ENCODE data around the gene KCNQ4. TPM values are rescaled to one million over a fixed set of nuclear protein-coding genes. Genes with fewer than 3 reads are reported as not detected.

The KCNQ4 gene
- total and polyA plus RNA-seq, 10 of the 15 experiments (the other 5 are each of a cell fraction or from before 2014, with no cell fraction given): 0.04 to 0.18 (median 0.08) TPM; not detected in 2

DNA sequence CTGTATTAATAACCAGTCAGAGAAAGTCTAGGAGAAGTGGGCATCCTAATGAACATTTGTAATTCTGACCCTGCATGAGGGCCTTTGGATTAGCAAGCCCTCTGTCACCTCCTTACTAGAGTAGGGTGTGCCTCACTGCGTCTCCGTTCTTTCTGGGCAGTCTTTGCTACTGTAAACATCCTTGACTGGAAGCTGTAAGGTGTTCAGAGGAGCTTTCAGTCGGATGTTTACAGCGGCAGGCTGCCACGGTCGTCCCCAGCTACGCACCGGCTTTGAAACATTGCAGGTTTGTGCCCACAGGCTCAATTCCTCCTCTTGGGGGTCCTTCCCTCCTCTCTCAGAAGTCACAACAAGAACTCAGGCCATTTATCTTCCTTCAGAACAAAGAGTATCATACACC is 29.4 kb upstream of the KCNQ4 start (continued):
- TF ChIP-seq ZNF592 (IDR thresholded peaks at IDR 0.05) (no peak), MTA2 (IDR thresholded peaks at IDR 0.05; ENCODE audit: low read depth) (no peak), ZNF207 (IDR thresholded peaks at IDR 0.05; ENCODE audit: borderline replicate concordance) (no peak), RB1 (IDR thresholded peaks at IDR 0.05; ENCODE audit: borderline replicate concordance) (no peak), CHD4 (IDR thresholded peaks at IDR 0.05) (no peak)

GRCh38 chr1:40755067-40755466 is 28.5 kb upstream of the KCNQ4 start:
- CTCF ChIA-PET: interaction anchor here (0.6 to 9.5 kb wide), 8 partner anchors 8 to 229 kb away, joined by 3 to 84 read pairs (median 4); partner anchors contain the start of gene NFYC
- no peak for TF ChIP-seq SMARCA5 (IDR thresholded peaks at IDR 0.05)
- no peak for TF ChIP-seq WRNIP1 (IDR thresholded peaks at IDR 0.05; ENCODE audit: borderline replicate concordance, low read depth, low read length)
- TF ChIP-seq HDAC6 (IDR thresholded peaks at IDR 0.05; ENCODE audit: unreplicated experiment): no peak
- no peak for TF ChIP-seq NFIC (IDR thresholded peaks at IDR 0.05; ENCODE audit: low read depth, low read length)
- WGBS (ENCODE audit: insufficient coverage, insufficient replicate concordance, low lambda C conversion rate, missing lambda C conversion rate): 95% methylated on average over 4 of the region's 4 CpGs
- ATAC-seq (no peak), DNase-seq (ENCODE audit: low read depth, low spot score) (no peak), FAIRE-seq (no peak)
- Histone ChIP-seq H3K27ac (ENCODE audit: control insufficient read depth, insufficient read depth) (no peak overlapping the region), H3K4me3 (no peak overlapping the region), H3K27me3 (replicated peaks in 1 of 2; ENCODE audit: control insufficient read depth in 2 of 2, insufficient read depth in 2 of 2, low read length in 1 of 2) (no peaks in the 10 kb centered on the region), H3K4me2 (ENCODE audit: control insufficient read depth, insufficient read depth) (no peak overlapping the region), H3K9ac (ENCODE audit: control insufficient read depth, insufficient read depth, low read length) (no peak overlapping the region), H3K36me3 (ENCODE audit: control insufficient read depth in 2 of 2, insufficient read depth in 2 of 2, low read length in 1 of 2) (peaks cover 33 to 57% of the 10 kb centered on the region in 2 experiments), H3K4me1 (ENCODE audit: control insufficient read depth, insufficient read depth, low read length) (peaks cover 24% of the 10 kb centered on the region), H3K79me2 (ENCODE audit: control insufficient read depth, insufficient read depth, low read length) (no peaks in the 10 kb centered on the region; the same call in none of the 2 replicates), H4K20me1 (ENCODE audit: control insufficient read depth, insufficient read depth) (no peaks in the 10 kb centered on the region; the same call in 1 of the 2 replicates), H2AFZ (ENCODE audit: control insufficient read depth, low read depth, low read length) (no peak overlapping the region), H3K9me3 (replicated peaks; ENCODE audit: control insufficient read depth, insufficient read depth, low read length) (no peaks in the 10 kb centered on the region)
- POLR2A ChIA-PET: interaction anchor here (0.6 to 2.3 kb wide), 3 partner anchors 10 to 54 kb away, joined by 3 to 11 read pairs (median 3); no protein-coding TSS in a partner anchor
- in situ Hi-C loops (cut with MboI): no loop called here
- RAD21 ChIA-PET (ENCODE audit: unreplicated experiment): interaction anchor here (4.0 kb wide), 1 partner anchor 10 kb away, joined by 14 read pairs; no protein-coding TSS in a partner anchor
- intact Hi-C loops (cut with micrococcal nuclease; ENCODE audit: unreplicated experiment): no loop called here
- SMC1A ChIA-PET (ENCODE audit: uncharacterized antibody, unreplicated experiment): interaction anchor here (0.9 to 5.2 kb wide), 5 partner anchors 8 to 66 kb away, joined by 3 to 22 read pairs (median 6); no protein-coding TSS in a partner anchor
- no TSS peak for BruUV-seq (replicated peaks)

Measured in GM12878 (cell line).